Esophagus muscularis mucosa (tissue), 3 donors: ENCODE results near the gene BNC2.

ENCODE experiments used
- POLR2AphosphoS5 ChIP-seq, 2 donors: sonication (generic); formaldehyde crosslinking; IDR thresholded peaks; one replicate each; pipeline ENCODE4 v1.6.1; 2017; ENCODE audit warnings: antibody characterized with exemption in 2 of 2
- TF ChIP-seq, protein P1 (sequence below), 3 experiments: fragments of 200-600 bp in 2 of 3; fragments of 450-650 bp in 1 of 3; sonication (generic) in 2 of 3; IDR thresholded peaks; one replicate each; pipeline ENCODE4 v1.5.1; 2017 to 2019; ENCODE audit warnings: antibody characterized with exemption in 3 of 3, mild to moderate bottlenecking in 2 of 3, moderate library complexity in 1 of 3

DNA sequence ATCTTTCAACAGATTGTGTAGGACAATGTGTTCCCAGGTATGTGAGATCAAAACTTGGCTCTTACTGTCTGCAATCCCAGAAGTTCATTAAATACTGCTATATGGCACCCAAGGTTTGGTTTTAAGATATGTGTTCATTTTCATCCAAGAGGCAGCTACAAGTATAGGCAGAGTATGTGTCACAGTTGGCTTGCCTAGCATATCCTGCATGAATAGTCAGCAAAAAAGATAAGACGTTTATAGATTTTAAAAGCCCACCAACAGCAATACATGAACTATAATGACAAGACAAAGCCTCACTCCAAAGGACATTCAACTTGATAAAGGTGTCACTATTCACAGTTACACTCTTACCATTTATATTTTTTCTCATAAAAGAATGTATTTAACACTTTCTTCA lies 99.1 kb downstream of the BNC2 start:
- TF ChIP-seq, protein P1, sequence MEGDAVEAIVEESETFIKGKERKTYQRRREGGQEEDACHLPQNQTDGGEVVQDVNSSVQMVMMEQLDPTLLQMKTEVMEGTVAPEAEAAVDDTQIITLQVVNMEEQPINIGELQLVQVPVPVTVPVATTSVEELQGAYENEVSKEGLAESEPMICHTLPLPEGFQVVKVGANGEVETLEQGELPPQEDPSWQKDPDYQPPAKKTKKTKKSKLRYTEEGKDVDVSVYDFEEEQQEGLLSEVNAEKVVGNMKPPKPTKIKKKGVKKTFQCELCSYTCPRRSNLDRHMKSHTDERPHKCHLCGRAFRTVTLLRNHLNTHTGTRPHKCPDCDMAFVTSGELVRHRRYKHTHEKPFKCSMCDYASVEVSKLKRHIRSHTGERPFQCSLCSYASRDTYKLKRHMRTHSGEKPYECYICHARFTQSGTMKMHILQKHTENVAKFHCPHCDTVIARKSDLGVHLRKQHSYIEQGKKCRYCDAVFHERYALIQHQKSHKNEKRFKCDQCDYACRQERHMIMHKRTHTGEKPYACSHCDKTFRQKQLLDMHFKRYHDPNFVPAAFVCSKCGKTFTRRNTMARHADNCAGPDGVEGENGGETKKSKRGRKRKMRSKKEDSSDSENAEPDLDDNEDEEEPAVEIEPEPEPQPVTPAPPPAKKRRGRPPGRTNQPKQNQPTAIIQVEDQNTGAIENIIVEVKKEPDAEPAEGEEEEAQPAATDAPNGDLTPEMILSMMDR (IDR thresholded peaks at IDR 0.05), result no peak
- no peak for TF ChIP-seq POLR2AphosphoS5 (IDR thresholded peaks at IDR 0.05)
